HepG2 (cell line): ENCODE measurements around the gene SYNE1. TPM values are rescaled to one million over a fixed set of nuclear protein-coding genes. Genes with fewer than 3 reads are reported as not detected.

Experiments used
- CEBPB ChIP-seq: IDR thresholded peaks from 2 replicates; pipeline ENCODE4 v1.6.1; 2011; ENCODE audit warnings: low read depth, low read length, improper control_type of control experiment, borderline replicate concordance
- ETS1 ChIP-seq: sonication (generic); formaldehyde crosslinking; IDR thresholded peaks from 2 replicates; pipeline ENCODE4 v1.4.0; 2020; ENCODE audit warnings: missing genetic modification reagents
- ETV6 ChIP-seq: sonication (generic); formaldehyde crosslinking; conservative IDR thresholded peaks from 2 replicates; pipeline ENCODE4 v1.4.0; 2020; ENCODE audit warnings: missing genetic modification reagents
- GPBP1L1 ChIP-seq: sonication (generic); formaldehyde crosslinking; IDR thresholded peaks from 2 replicates; pipeline ENCODE4 v1.5.0; 2020; ENCODE audit warnings: mild to moderate bottlenecking, missing genetic modification reagents
- GTF2F1 ChIP-seq: fragments of 150-350 bp; IDR thresholded peaks from 2 replicates; pipeline ENCODE4 v1.6.1; 2014; ENCODE audit warnings: low read length
- HOXD1 ChIP-seq: sonication (generic); formaldehyde crosslinking; IDR thresholded peaks from 2 replicates; pipeline ENCODE4 v1.5.0; 2020; ENCODE audit warnings: missing genetic modification reagents
- JUNB ChIP-seq: sonication (generic); formaldehyde crosslinking; IDR thresholded peaks from 2 replicates; pipeline ENCODE4 v1.8.0; 2022; ENCODE audit warnings: missing genetic modification reagents, mild to moderate bottlenecking, borderline replicate concordance
- MBNL3 ChIP-seq: fragments of 250-450 bp; sonication (Bioruptor Pico); conservative IDR thresholded peaks from 2 replicates; pipeline ENCODE4 v1.8.0; 2022; ENCODE audit warnings: mild to moderate bottlenecking, inconsistent platforms
- NCOA2 ChIP-seq: sonication (generic); formaldehyde crosslinking; IDR thresholded peaks from 2 replicates; pipeline ENCODE4 v1.8.0; 2022; ENCODE audit warnings: inconsistent platforms
- PAWR ChIP-seq: sonication (generic); formaldehyde crosslinking; IDR thresholded peaks from 2 replicates; pipeline ENCODE4 v1.4.0; 2020; ENCODE audit warnings: missing genetic modification reagents, mild to moderate bottlenecking, borderline replicate concordance
- POLR2AphosphoS2 ChIP-seq: IDR thresholded peaks from 2 replicates; pipeline ENCODE4 v1.6.1; 2011; ENCODE audit warnings: low read depth, low read length, improper control_type of control experiment
- POLR2AphosphoS5 ChIP-seq: IDR thresholded peaks from 2 replicates; pipeline ENCODE4 v1.6.1; 2012; ENCODE audit warnings: low read depth, low read length
- RNF2 ChIP-seq: fragments of 450-650 bp; conservative IDR thresholded peaks from 2 replicates; pipeline ENCODE4 v1.6.1; 2016; ENCODE audit warnings: low read depth
- SP4 ChIP-seq: sonication (generic); formaldehyde crosslinking; IDR thresholded peaks from 2 replicates; pipeline ENCODE4 v1.8.1; 2023; ENCODE audit warnings: mild to moderate bottlenecking, missing genetic modification reagents
- THAP11 ChIP-seq: IDR thresholded peaks from 2 replicates; pipeline ENCODE4 v1.6.1; 2016; ENCODE audit warnings: missing biosample characterization, missing genetic modification reagents
- THRA ChIP-seq: sonication (generic); formaldehyde crosslinking; IDR thresholded peaks from 2 replicates; pipeline ENCODE4 v1.4.0; 2020; ENCODE audit warnings: missing genetic modification reagents, borderline replicate concordance
- ZNF234 ChIP-seq: sonication (generic); formaldehyde crosslinking; conservative IDR thresholded peaks from 2 replicates; pipeline ENCODE4 v1.5.1; 2020; ENCODE audit warnings: mild to moderate bottlenecking, missing genetic modification reagents
- ZNF256 ChIP-seq: sonication (generic); formaldehyde crosslinking; conservative IDR thresholded peaks from 2 replicates; pipeline ENCODE4 v1.4.0; 2020; ENCODE audit warnings: missing genetic modification reagents
- ZNF281 ChIP-seq: sonication (generic); formaldehyde crosslinking; IDR thresholded peaks from 2 replicates; pipeline ENCODE4 v1.4.0; 2020; ENCODE audit warnings: missing genetic modification reagents, borderline replicate concordance
- ZNF296 ChIP-seq: sonication (generic); formaldehyde crosslinking; conservative IDR thresholded peaks from 2 replicates; pipeline ENCODE4 v1.5.0; 2020; ENCODE audit warnings: mild to moderate bottlenecking, missing genetic modification reagents
- ZNF569 ChIP-seq: sonication (generic); formaldehyde crosslinking; IDR thresholded peaks from 2 replicates; pipeline ENCODE4 v1.5.0; 2020; ENCODE audit warnings: mild to moderate bottlenecking, missing genetic modification reagents, moderate library complexity, borderline replicate concordance
- ZNF580 ChIP-seq: IDR thresholded peaks from 2 replicates; pipeline ENCODE4 v1.6.1; 2016; ENCODE audit warnings: low read depth, borderline replicate concordance
- ZNF670 ChIP-seq: sonication (generic); formaldehyde crosslinking; IDR thresholded peaks from 2 replicates; pipeline ENCODE4 v1.8.0; 2022; ENCODE audit warnings: mild to moderate bottlenecking, missing genetic modification reagents, borderline replicate concordance
- ZNF747 ChIP-seq: sonication (generic); formaldehyde crosslinking; IDR thresholded peaks from 2 replicates; pipeline ENCODE4 v1.8.1; 2023; ENCODE audit warnings: missing genetic modification reagents, mild to moderate bottlenecking, borderline replicate concordance
- ZNF891 ChIP-seq: sonication (generic); formaldehyde crosslinking; IDR thresholded peaks from 2 replicates; pipeline ENCODE4 v1.5.0; 2020; ENCODE audit warnings: mild to moderate bottlenecking, missing genetic modification reagents
- polyA plus RNA-seq, 8 experiments: library from polyadenylated mRNA; depleted of rRNA in 3 of 8; stranded (reverse) in 7 of 8; unstranded in 1 of 8; fragments of >200 nt; fragmentation: Illumina TruSeq in 4 of 8; extraction: Trizol in 4 of 8; gene quantifications; 2 replicates each; pipeline versions ENCODE4 v1.2.1 to v1.2.3, GENCODE V29; 2011 to 2016; ENCODE audit warnings: low read depth in 4 of 8, missing spikeins in 1 of 8, mixed read lengths in 1 of 8; ENCODE audit not compliant: insufficient read depth in 1 of 8
- total RNA-seq, 5 experiments: library from RNA; depleted of rRNA; stranded (reverse); fragments of >200 nt; fragmentation: Illumina TruSeq; extraction: Trizol; gene quantifications; 2 replicates each; pipeline ENCODE4 v1.2.3, GENCODE V29; 2016; ENCODE audit warnings: low read depth in 1 of 5

The SYNE1 gene
- total and polyA plus RNA-seq, 2 of the 13 experiments (the other 11 are each of a cell fraction or from before 2014, with no cell fraction given): 5.5 to 15.9 TPM

GRCh38 chr6:152277826-152278329, 359.3 kb downstream of the SYNE1 start (continued):
- TF ChIP-seq THRA (CRISPR knock-in tag) (peak; percentile 50), ZNF580 (CRISPR knock-in tag) (no peak; the same call in 1 of the 2 replicates), ZNF256 (CRISPR knock-in tag) (no peak), NCOA2 (CRISPR knock-in tag) (peak; percentile 51; the same call in 1 of the 2 replicates), ETS1 (CRISPR knock-in tag) (no peak), GTF2F1 (no peak), ZNF747 (CRISPR knock-in tag) (no peak), CEBPB (no peak), ETV6 (CRISPR knock-in tag) (peak; percentile 74; the same call in 1 of the 2 replicates), RNF2 (no peak), JUNB (CRISPR knock-in tag) (no peak), POLR2AphosphoS2 (no peak), ZNF296 (CRISPR knock-in tag) (no peak), ZNF670 (CRISPR knock-in tag) (no peak), GPBP1L1 (CRISPR knock-in tag) (no peak), MBNL3 (CRISPR knock-in tag) (no peak), ZNF281 (CRISPR knock-in tag) (peak; percentile 36; the same call in 1 of the 2 replicates), ZNF891 (CRISPR knock-in tag) (no peak), ZNF234 (CRISPR knock-in tag) (no peak), ZNF569 (CRISPR knock-in tag) (no peak), HOXD1 (CRISPR knock-in tag) (no peak), PAWR (CRISPR knock-in tag) (no peak), POLR2AphosphoS5 (no peak), THAP11 (CRISPR knock-in tag) (peak; percentile 52; the same call in 1 of the 2 replicates), SP4 (peak; percentile 32; the same call in 1 of the 2 replicates)
